GM21381 (cell line): ENCODE measurements around the gene COL27A1.

Experiments used
- ATAC-seq: cut with Tn5 transposase; IDR thresholded peaks from one replicate; pipeline ENCODE4 v1.9.1; 2021; ENCODE audit warnings: mild to moderate bottlenecking, moderate library complexity; ENCODE audit not compliant: unreplicated experiment

The COL27A1 gene

GRCh38 chr9:114281473-114282103, 126.3 kb downstream of the COL27A1 start:
- no peak for ATAC-seq

GRCh38 chr9:114282104-114282485, 126.8 kb downstream of the COL27A1 start:
- ATAC-seq: no peak

GRCh38 chr9:114282507-114282906, 127.2 kb downstream of the COL27A1 start:
- no peak for ATAC-seq

- no peak for ATAC-seq
Observed at GRCh38 chr9:114282926-114283325, 127.6 kb downstream of the COL27A1 start.

- ATAC-seq: no peak
Observed at GRCh38 chr9:114283551-114284111, 128.3 kb downstream of the COL27A1 start.

- no peak for ATAC-seq
Observed at GRCh38 chr9:114284316-114285060, 129.2 kb downstream of the COL27A1 start.

GRCh38 chr9:114285166-114285867, 130.0 kb downstream of the COL27A1 start:
- ATAC-seq: no peak

- no peak for ATAC-seq
Observed at GRCh38 chr9:114286146-114286679, 130.9 kb downstream of the COL27A1 start.

- no peak for ATAC-seq
Observed at GRCh38 chr9:114287001-114287762, 131.8 kb downstream of the COL27A1 start.

- ATAC-seq: no peak
Observed at GRCh38 chr9:114287763-114288192, 132.4 kb downstream of the COL27A1 start.

- ATAC-seq: no peak
Observed at GRCh38 chr9:114288193-114289091, 133.1 kb downstream of the COL27A1 start.

GRCh38 chr9:114289106-114289505, 133.8 kb downstream of the COL27A1 start:
- no peak for ATAC-seq

- no peak for ATAC-seq
Observed at GRCh38 chr9:114289571-114290481, 134.5 kb downstream of the COL27A1 start.

- no peak for ATAC-seq
Observed at GRCh38 chr9:114290561-114290986, 135.2 kb downstream of the COL27A1 start.

- no peak for ATAC-seq
Observed at GRCh38 chr9:114291064-114291474, 135.7 kb downstream of the COL27A1 start.

GRCh38 chr9:114291886-114292590, 136.7 kb downstream of the COL27A1 start:
- no peak for ATAC-seq

GRCh38 chr9:114294664-114295063, 139.3 kb downstream of the COL27A1 start:
- ATAC-seq: no peak

GRCh38 chr9:114296338-114296737, 141.0 kb downstream of the COL27A1 start:
- no peak for ATAC-seq
